ENCODE results near the gene TRIM50. TPM values are rescaled to one million over a fixed set of nuclear protein-coding genes. Genes with fewer than 3 reads are reported as not detected.
"Not testable (repeated sequence)": the region's sequence is repeated elsewhere in the genome, so short reads cannot be mapped to it uniquely, and the experiment has no call there.

The TRIM50 gene
- total and polyA plus RNA-seq, 9 of the 15 experiments (the other 6 are each of a cell fraction or from before 2014, with no cell fraction given) = not detected

GRCh38 chr7:73376262-73376661 lies 48.4 kb upstream of the TRIM50 start:
- BruUV-seq (replicated peaks); H3K27ac ChIP-seq (ENCODE audit: extremely low read depth, low read depth, low read length); CTCF ChIA-PET (ENCODE audit: low intra/inter-chr PET ratio); FAIRE-seq; H3K4me2 ChIP-seq (ENCODE audit: insufficient read depth, low read length); H4K20me1 ChIP-seq (replicated peaks; ENCODE audit: control insufficient read depth, insufficient read depth, low read length); H3K4me3 ChIP-seq; H3K36me3 ChIP-seq (ENCODE audit: control insufficient read depth, insufficient read depth, low read length); H3K9me3 ChIP-seq (replicated peaks; ENCODE audit: control insufficient read depth, insufficient read depth, low read depth, low read length); POLR2A ChIA-PET; H2AFZ ChIP-seq (ENCODE audit: low read depth, low read length); H3K9ac ChIP-seq (ENCODE audit: insufficient read depth in 1 of 2, low read depth in 2 of 2, low read length in 2 of 2); DNase-seq (ENCODE audit: extremely low read depth in 1 of 4, low spot score in 3 of 4); intact Hi-C loops (cut with micrococcal nuclease); H3K9me1 ChIP-seq (ENCODE audit: control insufficient read depth, insufficient read depth, low read length); H3K79me2 ChIP-seq (ENCODE audit: control insufficient read depth, insufficient read depth, low read length); in situ Hi-C loops (cut with MboI); H3K4me1 ChIP-seq (replicated peaks in 1 of 2; ENCODE audit: control insufficient read depth in 2 of 2, insufficient read depth in 2 of 2, low read length in 2 of 2): not testable (repeated sequence)
- H3K27me3 ChIP-seq (ENCODE audit: control insufficient read depth in 2 of 2, insufficient read depth in 2 of 2, low read length in 2 of 2) = peaks cover 8 to 38% of the 10 kb centered on the region in 2 experiments; a peak in 4 of 5 replicates
- WGBS (ENCODE audit: insufficient coverage, low coverage, missing lambda C conversion rate) = 4% methylated on average over 4 of the region's 4 CpGs
- ATAC-seq = peak; percentile 49; the same call in 2 of the 3 replicates

- BruUV-seq (replicated peaks) = no TSS peak
- Histone ChIP-seq H3K4me2 (ENCODE audit: insufficient read depth, low read length) (no peak overlapping the region), H3K9me3 (replicated peaks; ENCODE audit: control insufficient read depth, insufficient read depth, low read depth, low read length) (no peaks in the 10 kb centered on the region; the same call in 1 of the 2 replicates), H3K9me1 (ENCODE audit: control insufficient read depth, insufficient read depth, low read length) (no peaks in the 10 kb centered on the region), H3K36me3 (ENCODE audit: control insufficient read depth, insufficient read depth, low read length) (no peaks in the 10 kb centered on the region), H3K27ac (ENCODE audit: extremely low read depth, low read depth, low read length) (no peak overlapping the region), H3K79me2 (ENCODE audit: control insufficient read depth, insufficient read depth, low read length) (no peaks in the 10 kb centered on the region), H3K27me3 (ENCODE audit: control insufficient read depth in 2 of 2, insufficient read depth in 2 of 2, low read length in 2 of 2) (peaks cover 12 to 45% of the 10 kb centered on the region in 2 experiments), H3K9ac (ENCODE audit: insufficient read depth in 1 of 2, low read depth in 2 of 2, low read length in 2 of 2) (peak overlapping the region in 1 of 2 experiments; percentile 68; a peak in 2 of 4 replicates), H3K4me3 (no peak overlapping the region), H4K20me1 (replicated peaks; ENCODE audit: control insufficient read depth, insufficient read depth, low read length) (no peaks in the 10 kb centered on the region; the same call in 1 of the 2 replicates), H3K4me1 (replicated peaks in 1 of 2; ENCODE audit: control insufficient read depth in 2 of 2, insufficient read depth in 2 of 2, low read length in 2 of 2) (no peaks in the 10 kb centered on the region), H2AFZ (ENCODE audit: low read depth, low read length) (no peak overlapping the region)
- DNase-seq (ENCODE audit: extremely low read depth in 1 of 4, low spot score in 3 of 4) = no peak
- ChIA-PET CTCF (ENCODE audit: low intra/inter-chr PET ratio) (no interaction called here), POLR2A (no interaction called here)
- 0 out of 3 replicates have a peak, but pooled peaks have one; percentile 43 for ATAC-seq
- 23% methylated on average over 13 of the region's 13 CpGs for WGBS (ENCODE audit: insufficient coverage, low coverage, missing lambda C conversion rate)
- TF ChIP-seq FUS (optimal IDR thresholded peaks at IDR 0.05; ENCODE audit: low read depth, low read length) (no peak), ZNF263 (CRISPR knock-in tag; IDR thresholded peaks at IDR 0.05; ENCODE audit: borderline replicate concordance) (0 out of 2 replicates have a peak, but pooled peaks have one; percentile 35), IFI16 (CRISPR knock-in tag; IDR thresholded peaks at IDR 0.05) (no peak), SAFB2 (IDR thresholded peaks at IDR 0.05; ENCODE audit: borderline replicate concordance, low read depth, low read length, severe bottlenecking) (no peak), SMAD2 (IDR thresholded peaks at IDR 0.05; ENCODE audit: low read depth, low read length) (no peak)
- in situ Hi-C loops (cut with MboI) (no loop called here), intact Hi-C loops (cut with micrococcal nuclease) (no loop called here)
- FAIRE-seq = no peak
Measured at GRCh38 chr7:73373741-73374140, 45.9 kb upstream of the TRIM50 start.
